CD4-positive, alpha-beta T cell treated with Interleukin-10 for 1 hour (primary cell): ENCODE data around the gene SNN.
A peak's percentile ranks its signal among the peaks of the same experiment; 100 is the strongest.

Experiments used
- DNase-seq: peaks from one replicate; pipeline ENCODE4 v3.0.0-alpha.2; 2020

Gene SNN

DNA sequence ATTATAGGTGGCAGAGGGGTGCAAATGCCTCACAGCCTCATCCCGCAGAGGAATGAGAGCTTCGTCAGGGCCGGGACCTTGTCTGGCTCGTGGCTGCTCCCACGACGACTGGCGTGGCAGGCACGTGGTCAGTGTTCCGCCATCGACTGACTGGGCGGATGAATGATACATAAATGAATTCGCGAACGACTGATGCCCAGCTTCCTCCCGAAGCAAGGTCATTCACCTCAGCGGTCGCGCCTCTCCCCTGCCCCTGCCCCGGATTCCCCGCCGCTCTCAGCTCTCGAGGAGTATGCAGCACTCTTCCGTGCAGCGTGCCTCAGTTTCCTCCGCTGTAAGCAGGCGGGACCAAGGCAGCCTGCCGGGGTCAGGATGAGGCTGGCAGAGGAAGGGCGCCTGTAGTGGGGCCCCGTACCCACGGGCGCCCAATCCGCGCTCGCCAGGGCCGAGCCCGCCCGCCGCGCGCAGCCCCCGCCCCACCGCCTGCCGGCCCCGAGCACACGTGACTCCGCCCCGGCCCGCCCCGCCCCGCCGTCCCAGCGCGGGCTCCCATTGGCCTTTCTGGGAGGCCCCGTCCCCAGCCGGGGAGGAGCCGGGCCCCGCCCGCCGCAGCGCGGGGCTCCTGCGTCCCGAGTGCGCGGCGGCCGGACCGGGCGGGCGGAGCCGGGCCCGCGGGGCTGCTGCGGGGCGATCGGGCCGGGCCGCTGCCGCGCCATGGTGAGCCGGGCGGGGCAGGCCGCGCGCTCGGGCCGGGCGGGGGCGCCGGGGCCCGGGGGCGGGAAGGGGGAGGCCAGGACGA lies at the start of gene SNN:
Gene SNN (plus strand): TSS at position 632 of the 799 bp plus-strand sequence. CDS start 7,605 bp downstream, outside the sequence.
- peak; percentile 89 for DNase-seq

DNA sequence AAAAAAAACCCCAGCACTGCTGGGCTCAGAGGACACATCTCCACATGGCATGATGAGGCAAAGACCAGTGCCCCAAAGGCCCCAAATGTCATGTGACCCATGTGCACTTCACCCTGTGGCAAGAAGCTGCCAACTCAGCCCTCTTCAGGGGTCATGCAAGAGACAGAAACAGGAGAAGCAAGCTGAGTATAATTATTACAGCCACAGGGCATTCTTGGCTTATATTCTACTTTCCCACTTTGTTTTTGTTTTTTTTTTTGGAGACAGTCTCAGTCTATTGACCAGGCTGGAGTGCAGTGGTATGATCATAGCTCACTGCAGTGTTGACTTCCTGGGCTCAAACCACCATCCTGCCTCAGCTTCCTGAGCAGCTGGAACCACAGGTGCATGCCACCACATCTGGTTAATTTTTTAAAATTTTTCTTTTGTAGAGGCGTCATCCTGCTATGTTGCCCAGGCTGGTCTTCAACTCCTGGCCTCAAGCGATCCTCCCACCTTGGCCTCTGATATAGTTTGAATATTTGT lies 48.9 kb upstream of the SNN start:
- DNase-seq: peak; percentile 57

DNA sequence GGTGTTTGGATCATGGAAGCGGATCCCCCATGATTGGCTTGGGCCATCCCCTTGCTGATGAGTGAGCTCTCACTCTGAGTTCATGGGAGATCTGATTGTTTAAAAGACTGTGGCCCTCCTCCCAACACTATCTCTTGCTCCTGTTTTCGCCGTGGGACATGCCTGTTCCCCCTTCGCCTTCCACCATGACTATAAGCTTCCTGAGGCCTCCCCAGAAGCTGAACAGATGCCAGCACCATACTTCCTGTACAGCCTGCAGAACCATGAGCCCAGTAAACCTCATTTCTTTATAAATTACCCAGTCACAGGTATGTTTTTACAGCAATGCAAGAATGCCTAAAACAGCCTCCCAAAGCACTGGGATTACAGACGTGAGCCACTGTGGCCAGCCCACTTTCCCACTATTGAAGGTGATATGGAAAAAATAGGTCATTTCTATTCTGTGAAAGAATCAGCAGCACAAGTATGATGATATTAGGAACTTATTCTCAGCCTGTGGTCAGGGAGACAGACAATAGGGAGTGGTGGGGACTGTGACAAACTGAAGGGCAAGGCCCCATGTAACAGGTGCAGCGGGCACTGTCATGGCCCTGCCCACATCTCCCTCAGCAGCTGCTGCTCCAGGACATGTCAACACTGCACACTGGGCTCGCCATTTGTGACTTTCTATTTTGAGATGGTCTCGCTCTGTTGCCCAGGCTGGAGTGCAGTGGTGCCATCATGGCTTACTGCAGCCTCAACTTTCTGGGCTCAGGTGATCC lies 47.8 kb upstream of the SNN start:
- no peak for DNase-seq

DNA sequence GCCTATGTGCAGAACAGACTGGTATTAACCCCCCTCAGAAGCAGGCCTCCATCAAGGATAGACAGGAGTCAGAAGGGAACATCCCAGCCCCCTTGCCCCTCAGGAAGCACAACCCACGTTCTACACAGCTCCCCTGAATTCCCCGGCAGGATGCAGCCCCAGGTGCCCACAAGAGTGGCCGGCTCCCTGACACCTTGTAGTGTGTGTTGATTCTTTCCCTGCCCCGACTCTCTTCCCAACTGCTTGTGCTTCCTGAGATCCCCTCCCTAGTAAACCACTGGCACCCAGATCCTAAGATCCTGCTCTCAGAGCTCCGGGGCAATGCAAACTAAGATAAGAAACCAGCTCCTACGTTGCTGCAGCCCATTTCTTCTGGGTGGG lies 46.7 kb upstream of the SNN start:
- DNase-seq: no peak

DNA sequence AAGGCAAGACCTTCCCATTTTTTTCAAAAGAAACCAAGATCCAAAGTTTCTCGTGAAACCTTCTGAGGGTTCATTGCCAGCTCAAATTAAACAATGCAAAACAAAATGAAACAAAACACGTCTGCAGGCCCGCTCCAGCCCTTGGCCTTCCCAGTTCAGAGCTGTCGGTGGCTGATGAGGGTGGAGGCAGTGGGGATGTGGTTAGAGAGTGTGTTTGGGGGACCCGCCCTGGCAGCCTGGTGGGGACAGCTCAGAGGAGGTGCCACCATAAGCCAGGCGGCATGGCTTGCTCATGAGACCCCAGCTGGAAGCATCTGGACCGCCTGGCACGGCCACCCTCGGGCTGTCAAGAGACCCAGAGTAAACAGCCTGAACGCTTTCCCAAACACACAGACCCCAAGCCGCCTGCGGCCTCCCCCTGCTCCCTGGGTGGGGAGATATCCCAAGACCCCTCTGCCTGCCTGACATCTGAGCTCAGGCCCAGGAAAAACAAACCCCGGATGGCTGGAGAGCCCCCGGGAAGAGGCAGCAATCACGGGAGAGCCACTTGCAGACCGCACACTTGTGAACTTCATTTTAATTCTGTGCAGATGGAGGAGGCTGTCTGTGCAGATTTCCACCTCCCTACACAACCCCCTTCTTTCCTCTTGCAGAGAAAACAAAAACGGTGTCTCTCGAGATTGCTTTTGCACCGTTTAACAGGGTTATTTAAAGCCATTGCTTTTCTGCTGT lies 46.2 kb upstream of the SNN start:
- DNase-seq: peak; percentile 67

DNA sequence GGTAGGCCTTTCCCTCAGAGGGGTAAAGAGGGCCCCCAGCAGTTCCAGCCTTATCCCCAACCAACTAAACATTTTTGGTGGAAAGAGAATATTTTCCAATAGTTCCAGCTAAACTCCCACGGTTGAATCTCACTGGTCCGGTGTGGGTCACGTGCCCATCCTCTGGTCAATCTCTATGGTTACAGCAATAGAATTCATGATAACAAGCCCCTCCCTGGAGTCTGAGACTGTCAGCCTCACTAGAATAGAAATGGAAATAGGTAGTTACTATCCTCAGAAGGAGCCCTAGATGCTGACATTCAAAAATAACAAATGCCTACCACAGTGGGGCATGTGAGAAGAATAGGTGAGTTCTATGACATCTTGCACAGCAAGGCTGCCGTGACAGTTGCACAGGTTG lies 44.0 kb upstream of the SNN start:
- DNase-seq: no peak

DNA sequence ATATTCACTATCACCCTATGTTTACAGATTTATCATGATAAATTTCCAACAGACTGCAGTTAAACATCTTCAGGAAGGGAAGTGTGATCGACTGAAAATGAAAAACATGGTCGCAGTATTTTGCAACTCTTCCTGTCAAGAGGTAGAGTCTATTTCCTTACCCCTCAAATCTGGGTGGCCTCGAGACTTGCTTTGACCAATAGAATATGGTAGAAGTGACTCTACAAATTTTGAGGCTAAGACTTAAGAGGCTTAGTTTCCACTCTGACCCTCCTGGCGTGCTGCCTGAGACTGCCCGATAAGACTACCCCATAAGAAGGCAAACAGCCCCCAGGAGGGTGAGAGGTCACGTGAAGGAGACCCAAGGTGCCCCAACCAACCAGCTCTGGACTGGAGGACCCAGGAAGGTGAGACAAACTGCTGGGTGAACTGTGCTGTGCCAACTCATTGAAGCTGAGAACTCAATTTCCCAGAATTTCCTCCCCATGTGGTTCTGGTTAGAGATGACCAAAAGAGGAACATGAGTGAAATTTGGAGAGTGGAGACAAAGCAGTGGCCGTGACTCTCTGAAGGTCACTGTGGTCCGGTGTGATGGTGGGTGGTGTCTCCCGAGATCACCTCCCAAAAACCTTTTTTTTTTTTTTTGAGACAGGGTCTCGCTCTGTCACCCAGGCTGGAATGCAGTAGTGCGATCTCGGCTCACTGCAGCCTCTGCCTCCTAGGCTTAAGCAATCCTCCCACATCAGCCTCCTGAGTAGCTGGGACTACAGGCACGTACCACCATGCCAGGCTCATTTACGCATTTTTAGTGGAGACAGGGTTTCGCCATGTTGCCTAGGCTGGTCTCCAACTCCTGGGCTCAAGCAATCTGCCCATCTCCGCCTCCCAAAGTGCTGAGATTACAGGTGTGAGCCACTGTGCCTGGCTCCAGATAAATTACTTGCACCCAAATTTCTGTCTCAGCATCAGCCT lies 43.3 kb upstream of the SNN start:
- DNase-seq: no peak

DNA sequence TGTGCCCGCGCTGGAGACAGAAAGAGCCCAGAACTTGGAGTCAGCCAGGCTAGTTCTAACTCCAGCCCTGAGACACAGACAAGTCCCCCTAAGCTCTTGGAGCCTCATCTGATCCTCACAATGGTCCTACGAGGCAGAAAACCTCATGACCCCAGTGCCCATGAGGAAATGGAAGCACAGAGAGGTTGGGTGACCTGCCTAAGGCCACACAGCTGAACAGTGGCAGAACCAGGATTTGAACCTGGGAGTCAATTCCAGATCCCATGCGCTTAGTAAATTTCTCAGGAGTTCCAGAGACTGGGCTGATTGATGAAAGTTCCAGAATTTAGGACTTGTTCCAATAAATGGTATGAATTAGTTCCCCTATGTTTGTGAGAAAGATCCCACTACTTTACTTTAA lies 42.5 kb upstream of the SNN start:
- no peak for DNase-seq

DNA sequence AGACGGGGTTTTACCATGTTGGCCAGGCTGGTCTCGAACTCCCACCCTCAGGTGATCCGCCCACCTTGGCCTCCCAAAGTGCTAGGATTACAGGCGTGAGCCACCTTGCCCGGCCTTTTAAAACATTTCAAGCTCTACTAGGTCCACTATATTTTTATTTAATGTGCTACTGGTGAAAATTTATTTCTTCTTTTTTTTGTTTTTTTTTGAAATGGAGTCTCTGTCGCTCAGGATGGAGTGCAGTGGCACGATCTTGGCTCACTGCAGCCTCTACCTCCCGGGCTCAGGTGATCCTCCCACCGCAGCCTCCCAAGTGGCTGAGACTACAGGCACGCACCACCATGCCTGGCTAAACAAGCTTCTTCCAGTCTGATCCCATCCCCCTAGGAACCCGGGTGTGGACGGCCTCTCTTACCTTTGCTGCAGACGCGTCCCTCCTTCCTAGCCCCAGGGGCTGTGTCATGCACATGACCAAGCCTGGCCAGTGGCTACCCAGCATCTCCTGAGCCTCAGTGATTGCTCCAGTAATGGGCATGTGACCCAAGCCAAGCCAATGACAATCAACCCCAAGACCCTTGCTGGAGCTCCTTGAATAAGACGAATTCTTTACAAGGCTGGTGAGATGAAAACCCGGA lies 41.5 kb upstream of the SNN start:
- DNase-seq: no peak

DNA sequence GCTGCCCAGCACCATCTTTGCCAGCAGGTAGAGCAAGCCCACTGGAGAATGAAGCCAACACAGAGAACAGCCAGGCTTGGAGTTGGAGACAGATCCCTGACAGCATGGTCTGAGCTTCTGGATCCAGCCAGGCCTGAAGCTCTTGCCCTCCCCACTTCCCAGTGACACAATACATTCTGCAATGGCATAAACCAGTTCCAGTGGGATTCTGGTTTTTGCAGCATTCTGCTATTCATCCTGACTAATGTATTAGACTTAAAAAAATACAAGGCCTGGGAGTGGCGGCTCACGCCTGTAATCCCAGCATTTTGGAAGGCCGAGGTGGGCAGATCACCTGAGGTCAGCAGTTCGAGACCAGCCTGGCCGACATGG lies 41.0 kb upstream of the SNN start:
- no peak for DNase-seq

DNA sequence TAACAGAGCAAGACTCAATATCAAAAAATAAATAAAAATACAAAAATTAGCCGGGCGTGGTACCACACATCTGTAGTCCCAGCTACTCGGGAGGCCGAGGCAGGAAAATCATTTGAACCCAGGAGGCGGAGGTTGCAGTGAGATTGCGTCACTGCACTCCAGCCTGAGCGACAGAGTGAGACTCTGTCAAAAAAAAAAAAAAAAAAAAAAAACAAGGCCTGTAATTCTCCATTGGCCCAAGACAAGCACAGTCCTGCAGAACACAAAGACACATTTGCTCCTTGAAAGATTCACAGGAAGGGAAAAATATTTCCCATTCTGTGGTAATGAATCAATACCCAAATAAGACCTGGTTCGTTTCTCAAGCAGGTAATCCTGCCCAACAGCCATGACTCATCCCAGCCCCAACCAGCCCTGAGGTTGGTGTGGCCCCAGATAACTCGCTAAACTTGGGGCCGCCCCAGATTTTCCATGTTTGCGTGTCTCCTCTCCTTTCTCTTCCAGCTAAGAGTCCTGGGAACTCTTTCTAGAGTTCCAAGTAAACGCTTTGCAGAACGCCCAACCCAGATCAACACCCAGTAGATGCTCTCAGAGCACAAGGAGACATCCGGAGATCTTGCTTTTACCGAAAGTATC lies 40.3 kb upstream of the SNN start:
- no peak for DNase-seq

DNA sequence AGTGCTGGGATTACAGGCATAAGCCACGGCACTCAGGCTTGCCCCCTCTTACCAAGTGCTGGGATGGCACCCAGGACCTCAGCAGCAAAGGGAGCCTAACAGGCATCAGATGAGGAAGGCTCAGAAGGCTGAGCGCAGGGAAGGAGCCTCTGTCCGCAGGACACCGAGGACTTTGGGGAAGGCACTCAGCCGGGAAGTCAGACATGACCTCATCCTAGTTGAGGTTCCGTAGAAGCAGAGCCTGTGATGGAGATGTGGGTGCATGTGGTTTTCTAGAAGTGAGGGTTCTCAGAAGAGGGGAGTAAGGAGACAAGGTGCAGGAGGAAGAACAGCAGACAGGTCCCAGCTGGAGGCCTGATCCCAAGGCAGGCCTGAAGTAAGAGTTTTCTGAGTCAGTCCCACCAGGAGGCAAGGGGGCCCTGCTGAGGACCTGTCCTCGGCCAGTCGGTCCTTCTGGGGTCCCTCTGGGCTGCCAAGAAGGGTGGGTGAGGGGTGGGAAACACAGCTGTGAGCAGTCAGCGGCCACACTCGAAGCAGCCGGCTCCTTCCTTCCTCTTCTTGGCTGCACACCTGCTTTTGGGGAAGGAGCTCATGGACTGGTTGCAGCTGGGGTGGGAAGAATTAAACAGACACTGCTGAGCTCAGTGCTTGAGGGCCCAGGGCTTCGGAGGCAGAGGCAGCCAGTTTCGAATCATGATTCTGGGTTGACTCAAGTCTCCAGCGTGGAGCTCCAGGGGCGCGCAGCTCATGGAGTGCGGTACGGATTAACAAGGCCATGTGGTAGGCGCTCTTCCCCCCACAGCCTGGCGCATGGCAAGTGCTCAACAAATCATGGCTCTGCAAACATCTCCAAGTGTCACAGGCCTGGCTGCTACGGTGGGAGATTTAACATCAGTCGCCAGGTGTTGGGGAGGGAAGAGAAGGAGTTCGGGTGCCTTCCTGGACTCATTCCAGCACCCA lies 38.9 kb upstream of the SNN start:
- no peak for DNase-seq

DNA sequence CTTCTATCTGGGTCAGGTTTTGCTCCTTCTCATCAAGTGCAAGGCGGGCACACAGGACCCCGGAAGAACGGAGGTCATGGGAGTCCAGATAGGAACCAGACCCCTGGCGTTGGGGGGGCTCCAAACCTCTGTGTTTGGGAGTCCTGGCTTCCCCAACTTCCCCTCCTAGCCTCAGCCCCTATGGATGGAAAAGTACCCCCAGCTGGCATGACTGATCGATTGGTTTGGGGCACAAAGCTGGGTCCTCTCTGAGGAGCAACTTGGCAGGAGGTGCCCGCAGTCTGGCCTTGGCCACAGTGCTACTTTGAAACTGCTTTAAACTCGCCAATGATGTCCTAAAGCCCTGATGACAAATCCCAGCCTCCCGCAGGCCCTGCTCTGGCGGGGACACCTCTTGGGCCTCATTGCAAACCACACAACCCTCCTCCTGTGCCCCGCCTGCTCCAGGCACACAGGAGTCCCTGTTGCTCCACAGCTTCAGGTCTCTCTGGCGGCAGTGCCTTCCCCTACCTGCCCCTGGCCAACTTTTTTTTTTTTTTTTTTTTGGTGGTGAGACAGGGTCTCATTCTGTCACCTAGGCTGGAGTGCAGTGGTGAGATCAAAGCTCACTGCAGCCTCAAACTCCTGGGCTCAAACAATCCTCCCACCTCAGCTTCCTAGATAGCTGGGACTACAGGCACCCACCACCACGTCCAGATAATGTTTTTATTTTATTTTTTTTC lies 38.0 kb upstream of the SNN start:
- no peak for DNase-seq

DNA sequence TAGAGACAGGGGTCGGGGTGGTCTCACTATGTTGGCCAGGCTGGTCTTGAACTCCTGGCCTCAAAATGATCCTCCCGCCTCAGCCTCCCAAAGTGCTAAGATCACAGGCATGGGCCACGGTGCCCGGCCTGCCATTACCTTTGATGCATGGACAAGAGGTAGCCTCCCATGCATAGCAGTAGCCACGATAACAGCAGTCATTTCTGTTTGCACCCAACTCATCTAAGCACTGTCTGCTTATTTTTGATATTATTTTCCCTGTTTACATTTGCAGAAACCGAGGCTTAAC lies 37.5 kb upstream of the SNN start:
- DNase-seq: no peak

DNA sequence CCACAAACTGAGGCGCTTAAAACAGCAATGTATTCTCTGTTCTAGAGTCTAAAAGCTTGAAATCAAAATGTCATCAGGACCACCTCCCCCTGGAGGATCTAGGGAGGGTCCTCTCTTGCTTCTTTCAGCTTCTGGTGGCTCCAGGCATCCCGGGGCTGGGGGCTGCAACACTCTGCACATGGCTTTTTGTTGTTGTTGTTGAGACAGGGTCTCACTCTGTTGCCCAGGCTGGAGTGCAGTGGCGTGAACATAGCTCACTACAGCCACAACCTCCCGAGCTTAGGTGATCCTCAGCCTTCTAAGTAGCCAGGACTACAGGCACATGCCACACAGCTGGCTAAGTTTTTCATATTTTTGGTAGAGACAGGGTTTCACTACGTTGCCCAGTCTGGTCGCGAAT lies 37.0 kb upstream of the SNN start:
- no peak for DNase-seq

DNA sequence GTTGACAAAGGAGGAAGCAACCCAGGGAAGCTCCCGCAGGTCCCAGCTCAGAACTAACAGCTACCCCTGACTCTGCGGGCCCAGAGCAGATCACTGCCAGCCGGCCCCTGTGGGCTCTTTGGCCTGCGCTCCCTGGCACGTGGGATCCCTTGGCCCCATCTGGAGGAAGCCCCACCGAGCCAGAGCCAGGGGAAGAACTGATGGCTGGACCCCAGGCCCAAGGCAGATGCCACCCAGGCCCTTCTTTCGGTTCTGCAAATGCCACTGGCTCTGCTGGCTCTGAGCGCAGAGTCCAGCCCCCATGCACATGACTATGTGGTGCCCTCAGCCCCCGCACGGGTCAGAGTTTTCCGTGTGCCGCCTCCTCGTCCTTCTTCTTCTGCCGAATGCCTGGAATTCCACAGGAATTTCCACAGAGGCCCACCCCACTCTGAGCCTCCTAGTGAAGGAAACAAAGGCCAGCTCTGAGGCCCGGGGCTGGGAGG lies 35.8 kb upstream of the SNN start:
- no peak for DNase-seq

DNA sequence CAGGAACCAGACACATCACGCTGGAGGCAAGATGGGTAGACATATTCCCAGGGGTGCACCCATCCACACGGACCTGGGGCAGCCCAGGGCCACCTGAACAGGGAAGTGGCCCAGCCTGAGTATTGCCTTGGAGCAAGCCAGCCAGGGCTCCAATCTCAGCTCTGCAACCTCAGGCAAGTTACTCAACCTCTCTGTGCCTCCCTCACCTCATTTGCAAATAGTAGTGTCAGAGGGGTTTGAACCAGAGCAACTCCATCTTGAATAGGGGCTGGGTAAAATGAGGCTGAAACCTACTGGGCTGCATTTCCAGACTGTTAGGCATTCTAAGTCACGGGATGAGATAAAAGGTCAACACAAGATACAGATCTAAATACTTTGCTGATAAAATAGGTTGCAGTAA lies 35.1 kb upstream of the SNN start:
- no peak for DNase-seq

DNA sequence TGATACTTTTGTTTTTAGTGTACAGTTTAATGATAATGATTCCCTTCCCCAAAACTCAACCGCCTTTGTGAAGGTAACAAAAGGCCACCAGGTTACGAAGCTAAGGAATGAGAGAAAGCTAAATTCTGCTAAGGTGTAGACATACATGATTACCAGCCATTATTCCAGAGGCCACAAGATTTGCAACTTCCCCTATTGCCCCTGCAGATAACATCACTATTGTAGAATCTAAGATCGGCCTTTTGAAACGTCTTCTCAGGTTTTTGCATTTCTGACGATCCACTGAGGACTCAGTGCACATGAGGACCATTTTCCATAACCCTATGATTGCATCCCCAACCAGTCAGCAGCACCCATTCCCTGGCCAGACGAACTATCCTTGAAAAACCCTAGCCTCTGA lies 33.9 kb upstream of the SNN start:
- no peak for DNase-seq

DNA sequence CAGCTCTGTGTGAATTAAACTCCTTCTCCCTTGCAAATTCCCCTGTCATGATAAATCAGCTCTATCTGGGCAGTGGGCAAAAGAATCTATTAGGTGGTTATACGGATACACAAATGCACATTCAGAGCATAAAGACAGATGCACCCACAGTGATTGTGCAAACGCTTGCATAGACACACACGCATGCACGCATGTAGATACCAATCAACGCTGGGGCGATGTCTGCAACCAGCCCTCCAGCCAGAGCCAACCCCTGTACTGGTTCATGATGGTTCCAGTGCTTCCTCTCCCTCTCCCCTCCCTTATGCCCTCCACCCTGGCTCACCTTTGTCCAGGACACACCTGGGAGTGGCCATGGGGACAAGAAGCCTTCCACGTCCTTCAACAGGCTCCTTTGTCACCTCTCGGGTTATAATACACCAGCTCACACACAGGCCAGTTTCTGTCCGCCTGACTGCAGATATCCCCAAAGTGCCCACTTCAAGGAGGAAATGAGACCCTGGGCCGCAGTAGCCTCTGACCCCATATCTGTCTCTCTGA lies 33.1 kb upstream of the SNN start:
- DNase-seq: no peak
